Limb (tissue), 2 donors: Measurements from ENCODE around the gene SLC25A26.

ENCODE experiments used
- DNase-seq, 2 donors: peaks; one replicate each; pipeline ENCODE4 v3.0.0-alpha.2; 2016; ENCODE audit errors: extremely low spot score in 2 of 2

SLC25A26 gene

GRCh38 chr3:66394019-66394752 lies 173.4 kb downstream of the SLC25A26 start:
- DNase-seq, result no peak

GRCh38 chr3:66394753-66395249 lies 174.0 kb downstream of the SLC25A26 start:
- no peak for DNase-seq

- DNase-seq, result no peak
These were observed 174.8 kb downstream of the SLC25A26 start for GRCh38 chr3:66395635-66396034.

DNA sequence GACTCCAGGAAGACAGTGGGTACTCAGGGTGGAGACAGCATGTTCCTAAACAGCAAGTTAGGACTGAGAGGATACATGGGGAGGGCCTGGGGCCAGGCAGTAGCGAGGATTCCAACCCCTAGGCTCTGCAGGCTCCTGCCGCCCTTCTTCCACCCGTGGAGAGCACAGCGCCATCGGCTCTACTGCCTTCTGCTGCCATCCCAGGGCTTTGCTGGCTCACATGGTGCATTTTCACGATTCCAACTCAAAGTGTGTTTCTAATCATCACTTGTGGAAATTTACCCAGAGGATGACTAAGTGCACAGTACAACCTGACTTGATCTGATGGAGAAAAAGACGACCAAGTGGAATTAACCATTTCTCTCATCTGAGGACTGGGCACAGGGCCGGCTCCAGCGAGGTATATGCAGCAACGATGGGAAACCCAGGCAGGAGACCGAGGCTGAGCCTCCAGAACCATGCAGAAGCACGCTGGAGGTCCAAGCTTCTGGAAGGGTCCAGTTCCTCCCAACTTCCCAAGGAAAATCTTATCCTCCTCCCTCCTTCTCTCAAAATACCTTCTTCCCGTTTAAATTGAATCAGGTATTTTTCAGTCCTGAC lies 175.5 kb downstream of the SLC25A26 start:
- no peak for DNase-seq

GRCh38 chr3:66396888-66397287 lies 176.1 kb downstream of the SLC25A26 start:
- no peak for DNase-seq

- DNase-seq, result no peak
These were observed 176.9 kb downstream of the SLC25A26 start for GRCh38 chr3:66397745-66398144.

DNA sequence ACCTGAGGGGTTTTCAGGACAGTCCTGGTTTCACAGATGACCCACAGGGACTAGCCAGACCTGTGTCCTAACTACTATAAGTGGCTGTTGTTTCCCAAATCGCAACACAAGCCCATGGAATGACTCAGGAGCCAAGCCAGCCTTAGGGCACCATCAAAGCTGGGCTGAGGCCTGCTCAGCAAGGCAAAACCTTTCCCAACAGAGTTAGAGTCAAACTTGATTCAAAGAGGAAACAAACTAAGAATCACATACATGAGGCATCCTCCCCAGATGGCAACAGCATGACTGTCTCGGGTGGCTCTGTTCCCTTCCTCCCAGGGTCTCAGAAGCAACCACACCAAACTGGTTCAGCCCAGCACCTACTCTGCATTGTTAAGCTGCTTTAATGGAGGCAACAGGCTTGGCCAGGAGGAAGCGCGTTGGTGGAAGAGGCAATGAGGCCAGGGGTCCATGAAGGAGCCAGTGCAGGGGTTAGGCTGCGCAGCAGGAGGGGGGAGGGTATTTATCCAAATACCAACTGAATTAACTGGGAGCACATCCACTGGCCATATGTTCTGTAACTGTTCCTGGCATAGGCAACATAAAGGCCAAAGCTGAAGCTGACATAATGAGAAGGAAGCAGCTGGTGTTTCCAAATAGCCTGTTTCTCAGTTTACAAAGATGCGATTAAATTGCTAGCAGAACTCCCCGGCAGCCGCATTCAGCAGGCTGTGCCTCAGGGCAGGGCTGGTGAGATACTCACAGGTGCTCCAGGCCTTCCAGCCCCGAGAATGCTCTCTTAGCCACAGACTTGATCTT lies 177.6 kb downstream of the SLC25A26 start:
- DNase-seq, result peak in 1 of 2 donors; percentile 66

- DNase-seq, result no peak
These were observed 178.9 kb downstream of the SLC25A26 start for GRCh38 chr3:66399529-66400232.

DNA sequence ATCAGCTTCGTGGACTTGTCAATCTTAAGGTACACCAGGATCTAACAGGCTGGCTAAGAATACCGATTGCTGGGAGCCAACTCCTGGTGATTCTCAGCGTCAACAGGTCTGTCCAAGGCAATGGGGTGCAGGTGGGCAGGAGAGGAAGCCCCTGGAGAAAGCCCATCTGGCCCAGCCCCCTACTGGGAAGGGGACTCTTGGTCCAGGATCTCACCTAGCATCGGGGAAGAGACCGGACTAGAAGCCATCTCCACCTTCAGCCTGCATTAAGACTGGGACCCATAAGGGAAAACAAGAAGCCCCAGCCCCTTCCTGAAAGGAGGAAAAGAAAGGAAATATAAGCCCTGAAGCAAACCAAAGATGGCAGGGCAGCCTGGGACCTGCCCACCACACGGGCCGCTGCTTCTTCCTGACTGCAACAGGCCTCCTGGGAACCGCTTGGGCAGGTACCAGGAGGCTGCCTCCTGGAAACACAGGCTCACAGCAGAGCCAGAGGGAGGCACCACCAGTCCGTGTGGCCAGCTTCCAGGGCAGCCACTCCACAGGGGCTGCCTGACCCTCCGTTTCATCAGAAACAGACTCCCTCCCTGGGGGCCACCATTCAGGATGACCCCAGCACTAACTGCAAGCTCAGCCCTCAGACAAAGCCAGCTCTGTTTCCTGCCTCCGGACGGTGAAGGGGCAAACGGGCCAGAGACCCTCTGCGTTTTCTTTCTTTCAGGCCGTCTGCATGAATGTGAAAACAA lies 179.8 kb downstream of the SLC25A26 start:
- DNase-seq, result no peak

DNA sequence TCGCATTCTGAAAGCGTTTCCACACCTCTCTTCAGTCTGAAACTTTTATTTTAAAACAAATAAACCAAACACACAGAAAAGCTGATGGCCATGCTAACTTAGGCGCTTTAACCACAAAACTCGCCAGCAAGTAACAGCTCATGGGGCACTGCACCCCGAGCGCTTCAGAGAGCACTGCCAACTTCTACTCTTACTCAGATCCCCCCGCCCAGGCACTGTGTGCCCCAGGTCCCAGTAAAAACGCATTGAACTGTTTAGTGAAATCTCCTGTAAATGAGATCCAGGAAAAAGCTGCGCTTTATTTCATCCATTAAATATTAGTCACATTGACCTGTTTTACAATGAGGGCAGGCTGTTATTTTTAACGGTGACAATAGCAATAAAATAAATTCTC lies 180.4 kb downstream of the SLC25A26 start:
- DNase-seq, result no peak

- DNase-seq, result no peak
These were observed 181.1 kb downstream of the SLC25A26 start for GRCh38 chr3:66401675-66402491.

DNA sequence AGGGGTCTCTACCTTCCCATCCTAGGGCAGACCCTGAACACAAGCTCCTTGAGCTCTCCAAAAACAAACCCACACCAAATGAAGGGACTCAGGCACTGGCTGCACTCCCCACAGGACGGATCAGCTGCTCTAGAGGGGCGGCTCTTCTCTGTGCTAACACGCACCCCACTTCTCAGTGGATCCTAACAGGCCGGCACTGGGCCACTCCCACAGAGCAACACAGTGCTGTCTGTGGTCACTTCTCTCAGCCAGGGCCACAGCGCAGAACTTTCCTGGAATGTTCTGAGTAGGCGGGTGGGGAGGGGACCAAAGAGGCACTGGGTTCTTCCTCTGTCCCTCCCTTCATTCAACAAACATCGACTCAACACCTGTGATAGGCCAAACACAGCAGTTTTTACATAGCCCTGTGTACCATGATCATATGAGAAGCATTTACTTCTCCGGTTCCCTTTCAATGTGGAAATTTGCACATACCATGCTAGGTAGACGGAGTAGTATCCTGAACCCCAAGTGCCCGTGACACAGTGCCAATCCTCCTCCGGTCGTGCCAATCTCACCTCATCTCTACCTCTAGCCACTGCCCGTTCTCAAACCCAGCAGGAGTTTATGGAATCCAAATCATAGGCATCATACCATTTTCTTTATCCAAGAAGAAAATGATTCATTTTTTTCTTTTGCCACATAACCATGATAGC lies 181.9 kb downstream of the SLC25A26 start:
- no peak for DNase-seq

DNA sequence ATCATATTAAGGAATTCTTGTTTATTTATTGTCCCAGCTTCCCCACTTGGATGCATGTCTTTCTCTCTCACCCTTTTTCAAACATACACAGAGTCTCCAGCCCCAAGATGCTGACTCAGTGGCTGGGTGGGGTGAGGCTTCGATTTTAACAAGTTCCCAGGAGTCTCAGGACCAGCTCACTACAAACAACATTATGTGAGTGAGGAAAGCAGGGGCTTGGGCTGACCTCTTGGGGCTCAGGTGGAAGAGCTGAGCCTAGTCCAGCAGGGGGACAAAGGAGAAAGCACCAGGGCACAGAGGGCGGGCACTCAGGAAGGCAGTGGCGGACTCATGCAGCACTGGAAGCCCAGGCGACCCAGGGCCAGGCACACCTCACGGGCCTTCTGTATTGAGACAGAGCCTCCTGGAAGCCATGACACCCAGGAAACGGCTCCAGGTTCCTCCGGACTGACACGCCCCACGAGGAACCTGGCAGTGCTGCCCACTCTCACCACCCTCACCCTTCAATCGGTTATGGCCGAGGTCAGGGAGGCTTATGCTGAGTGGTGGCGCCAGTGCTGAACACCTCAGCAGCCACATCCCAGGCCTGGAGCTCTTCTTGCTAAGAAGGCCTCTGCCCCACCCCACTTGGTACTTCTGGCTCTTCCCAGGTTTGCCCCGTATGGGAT lies 182.7 kb downstream of the SLC25A26 start:
- DNase-seq, result no peak

- no peak for DNase-seq
These were observed 183.4 kb downstream of the SLC25A26 start for GRCh38 chr3:66404197-66404596.

- no peak for DNase-seq
These were observed 184.3 kb downstream of the SLC25A26 start for GRCh38 chr3:66404903-66405700.

DNA sequence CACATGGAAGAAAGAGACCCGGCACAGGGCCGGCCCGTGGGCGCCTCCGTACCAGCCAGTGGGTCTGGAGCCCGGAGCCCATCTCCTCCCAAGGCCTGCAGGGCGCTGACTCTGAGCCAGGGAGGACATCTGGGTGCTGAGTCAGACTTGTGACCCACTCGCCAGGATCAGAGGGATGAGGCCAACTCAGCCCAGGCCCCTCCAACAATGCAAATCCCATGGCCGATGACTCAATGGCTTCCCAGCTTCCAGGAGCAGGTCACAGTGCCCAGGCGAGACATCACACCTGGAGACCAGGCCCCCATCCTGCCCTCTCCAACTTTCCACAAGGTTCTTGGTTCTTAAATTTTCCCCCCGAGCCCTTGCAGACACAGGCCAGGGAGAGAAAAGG lies 184.9 kb downstream of the SLC25A26 start:
- no peak for DNase-seq

DNA sequence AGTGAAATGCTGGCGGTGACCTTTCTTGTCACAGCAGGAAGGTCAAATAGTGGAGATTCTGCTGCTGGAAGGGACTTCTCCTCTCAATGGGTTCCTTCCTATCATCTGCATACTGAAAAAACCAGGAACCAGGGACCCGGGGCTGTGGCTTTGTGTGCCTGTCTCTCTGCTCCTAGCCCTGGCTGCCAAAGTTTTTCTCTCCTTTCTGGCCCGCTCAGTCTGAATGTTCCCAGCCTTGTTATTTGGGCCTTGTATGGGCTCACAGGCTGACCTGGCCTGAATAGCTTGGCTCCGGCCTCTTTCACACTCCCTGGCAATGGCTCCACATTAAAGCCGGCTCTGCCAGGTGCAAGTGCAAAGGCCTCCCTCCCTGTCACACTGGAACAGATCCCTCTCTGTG lies 185.4 kb downstream of the SLC25A26 start:
- no peak for DNase-seq
